ENCODE data around the gene IGSF21.

The IGSF21 gene

GRCh38 chr1:18103788-18104421, 3.7 kb upstream of the IGSF21 start:
- H3K4me3 ChIP-seq (ENCODE audit: low read depth, low read length), result no peak overlapping the region
- no peak for TF ChIP-seq CTCF (conservative IDR thresholded peaks at IDR 0.05; ENCODE audit: low read depth, low read length)
- DNase-seq (ENCODE audit: low read depth), result no peak

- no peak overlapping the region for H3K4me3 ChIP-seq (ENCODE audit: low read depth, low read length)
- DNase-seq (ENCODE audit: low read depth), result no peak
- TF ChIP-seq CTCF (conservative IDR thresholded peaks at IDR 0.05; ENCODE audit: low read depth, low read length), result no peak
Measured at GRCh38 chr1:18104546-18105100, 3.0 kb upstream of the IGSF21 start.

GRCh38 chr1:18105196-18105595, 2.4 kb upstream of the IGSF21 start:
- TF ChIP-seq CTCF (conservative IDR thresholded peaks at IDR 0.05; ENCODE audit: low read depth, low read length), result no peak
- no peak overlapping the region for H3K4me3 ChIP-seq (ENCODE audit: low read depth, low read length)

GRCh38 chr1:18108299-18109057, 880 bp downstream of the IGSF21 start:
- no peak for TF ChIP-seq CTCF (conservative IDR thresholded peaks at IDR 0.05; ENCODE audit: low read depth, low read length)
- H3K4me3 ChIP-seq (ENCODE audit: low read depth, low read length), result no peak overlapping the region
- DNase-seq (ENCODE audit: low read depth), result no peak

More at GRCh38 chr1:18105196-18105595, 2.4 kb upstream of the IGSF21 start:
- DNase-seq (ENCODE audit: low read depth), result no peak

GRCh38 chr1:18109058-18109755, 1.6 kb downstream of the IGSF21 start:
- H3K4me3 ChIP-seq (ENCODE audit: low read depth, low read length), result no peak overlapping the region
- no peak for DNase-seq (ENCODE audit: low read depth)
- no peak for TF ChIP-seq CTCF (conservative IDR thresholded peaks at IDR 0.05; ENCODE audit: low read depth, low read length)

GRCh38 chr1:18109756-18110597, 2.4 kb downstream of the IGSF21 start:
- DNase-seq (ENCODE audit: low read depth), result no peak
- no peak for TF ChIP-seq CTCF (conservative IDR thresholded peaks at IDR 0.05; ENCODE audit: low read depth, low read length)
- H3K4me3 ChIP-seq (ENCODE audit: low read depth, low read length), result no peak overlapping the region

All from choroid plexus epithelial cell (primary cell).